DMS 273 treated with DMSO at 0.1 percent for 48 hours (cell line): Measurements from ENCODE around the gene ABHD5.

ENCODE experiments used
- DNase-seq: peaks from one replicate; lab custom pipeline; 2025; lab: John Stamatoyannopoulos, UW

The ABHD5 gene

GRCh38 chr3:43718296-43718695 is 27.6 kb downstream of the ABHD5 start:
- no peak for DNase-seq

- no peak for DNase-seq
These were observed 32.5 kb downstream of the ABHD5 start for GRCh38 chr3:43723121-43723734.

- DNase-seq: no peak
These were observed 35.8 kb downstream of the ABHD5 start for GRCh38 chr3:43726521-43726920.

GRCh38 chr3:43727930-43728329 is 37.2 kb downstream of the ABHD5 start:
- DNase-seq: no peak

GRCh38 chr3:43728476-43728875 is 37.7 kb downstream of the ABHD5 start:
- no peak for DNase-seq

GRCh38 chr3:43728947-43729346 is 38.2 kb downstream of the ABHD5 start:
- DNase-seq: no peak

- no peak for DNase-seq
These were observed 39.1 kb downstream of the ABHD5 start for GRCh38 chr3:43729707-43730414.

- DNase-seq: no peak
These were observed 42.1 kb downstream of the ABHD5 start for GRCh38 chr3:43732747-43733425.

GRCh38 chr3:43733459-43734384 is 43.0 kb downstream of the ABHD5 start:
- no peak for DNase-seq

GRCh38 chr3:43734685-43735084 is 43.9 kb downstream of the ABHD5 start:
- no peak for DNase-seq

- no peak for DNase-seq
These were observed 44.9 kb downstream of the ABHD5 start for GRCh38 chr3:43735618-43736017.

- DNase-seq: no peak
These were observed 46.1 kb downstream of the ABHD5 start for GRCh38 chr3:43736558-43737440.

- DNase-seq: no peak
These were observed 47.6 kb downstream of the ABHD5 start for GRCh38 chr3:43738305-43738704.

GRCh38 chr3:43742920-43743319 is 52.2 kb downstream of the ABHD5 start:
- DNase-seq: no peak

GRCh38 chr3:43747641-43748040 is 56.9 kb downstream of the ABHD5 start:
- no peak for DNase-seq

- DNase-seq: no peak
These were observed 57.4 kb downstream of the ABHD5 start for GRCh38 chr3:43748179-43748578.

GRCh38 chr3:43748645-43749044 is 57.9 kb downstream of the ABHD5 start:
- no peak for DNase-seq

- DNase-seq: no peak
These were observed 62.2 kb downstream of the ABHD5 start for GRCh38 chr3:43752905-43753304.

GRCh38 chr3:43753741-43754715 is 63.3 kb downstream of the ABHD5 start:
- DNase-seq: no peak
